HG03095 (cell line): ENCODE measurements around the gene SSH3.
"Not testable (repeated sequence)": the region's sequence is repeated elsewhere in the genome, so short reads cannot be mapped to it uniquely, and the experiment has no call there.

Experiments
- ATAC-seq: cut with Tn5 transposase; IDR thresholded peaks from one replicate; pipeline ENCODE4 v1.9.1; 2021; ENCODE audit warnings: moderate library complexity; ENCODE audit not compliant: unreplicated experiment

Gene SSH3

DNA sequence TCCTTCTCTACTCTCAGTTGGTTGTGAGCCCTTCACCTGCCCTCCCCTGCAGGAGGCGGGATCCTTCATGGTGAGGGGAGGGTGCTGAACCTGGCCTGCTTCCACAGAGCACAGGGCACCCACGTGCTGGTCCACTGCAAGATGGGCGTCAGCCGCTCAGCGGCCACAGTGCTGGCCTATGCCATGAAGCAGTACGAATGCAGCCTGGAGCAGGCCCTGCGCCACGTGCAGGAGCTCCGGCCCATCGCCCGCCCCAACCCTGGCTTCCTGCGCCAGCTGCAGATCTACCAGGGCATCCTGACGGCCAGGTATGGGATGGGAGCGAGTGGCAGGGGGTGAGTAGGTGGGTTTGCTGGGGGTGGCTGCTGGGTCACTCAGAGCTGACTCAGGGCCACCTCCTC is 6.3 kb downstream of the SSH3 start:
- no peak for ATAC-seq

- ATAC-seq, result no peak
These were observed 7.1 kb downstream of the SSH3 start for GRCh38 chr11:67310246-67311050.

DNA sequence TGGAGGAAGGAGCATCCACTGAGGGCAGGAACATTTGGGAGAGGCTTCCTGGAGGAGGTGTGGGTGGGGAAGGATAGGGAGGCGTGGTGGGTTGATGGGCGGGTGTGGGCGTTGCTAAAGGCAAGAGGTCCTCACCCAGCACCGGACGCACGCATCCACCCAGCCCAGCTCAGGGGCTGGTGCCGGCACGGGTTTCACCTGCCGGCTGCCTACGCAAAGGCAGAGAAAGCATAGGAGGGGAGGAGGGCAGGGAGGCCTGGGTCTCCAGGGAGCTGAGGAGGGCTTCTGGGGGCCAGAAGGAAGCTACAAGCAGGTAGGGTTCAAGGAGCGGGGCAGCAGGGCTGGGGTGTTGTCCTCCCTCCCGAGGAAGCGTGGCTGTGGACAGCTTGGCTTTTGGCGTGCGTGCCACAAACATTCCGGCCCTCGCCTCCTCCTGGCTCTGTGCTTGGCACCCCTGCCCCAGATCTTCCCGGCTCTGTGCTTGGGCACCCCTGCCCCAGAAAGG is 7.8 kb downstream of the SSH3 start:
- ATAC-seq, result no peak

DNA sequence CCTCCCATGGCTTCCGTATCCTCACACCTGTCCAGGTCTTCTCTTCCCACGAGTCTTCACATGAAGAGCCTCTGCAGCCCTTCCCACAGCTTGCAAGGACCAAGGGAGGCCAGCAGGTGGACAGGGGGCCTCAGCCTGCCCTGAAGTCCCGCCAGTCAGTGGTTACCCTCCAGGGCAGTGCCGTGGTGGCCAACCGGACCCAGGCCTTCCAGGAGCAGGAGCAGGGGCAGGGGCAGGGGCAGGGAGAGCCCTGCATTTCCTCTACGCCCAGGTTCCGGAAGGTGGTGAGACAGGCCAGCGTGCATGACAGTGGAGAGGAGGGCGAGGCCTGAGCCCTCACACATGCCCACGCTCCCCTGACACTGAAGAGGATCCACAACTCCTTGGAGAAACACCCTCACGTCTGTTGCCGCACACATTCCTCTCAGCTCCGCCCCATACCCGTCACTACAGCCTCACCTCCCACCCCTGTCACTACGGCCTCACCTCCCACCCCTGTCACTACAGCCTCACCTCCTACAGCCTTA is 8.3 kb downstream of the SSH3 start:
- no peak for ATAC-seq

DNA sequence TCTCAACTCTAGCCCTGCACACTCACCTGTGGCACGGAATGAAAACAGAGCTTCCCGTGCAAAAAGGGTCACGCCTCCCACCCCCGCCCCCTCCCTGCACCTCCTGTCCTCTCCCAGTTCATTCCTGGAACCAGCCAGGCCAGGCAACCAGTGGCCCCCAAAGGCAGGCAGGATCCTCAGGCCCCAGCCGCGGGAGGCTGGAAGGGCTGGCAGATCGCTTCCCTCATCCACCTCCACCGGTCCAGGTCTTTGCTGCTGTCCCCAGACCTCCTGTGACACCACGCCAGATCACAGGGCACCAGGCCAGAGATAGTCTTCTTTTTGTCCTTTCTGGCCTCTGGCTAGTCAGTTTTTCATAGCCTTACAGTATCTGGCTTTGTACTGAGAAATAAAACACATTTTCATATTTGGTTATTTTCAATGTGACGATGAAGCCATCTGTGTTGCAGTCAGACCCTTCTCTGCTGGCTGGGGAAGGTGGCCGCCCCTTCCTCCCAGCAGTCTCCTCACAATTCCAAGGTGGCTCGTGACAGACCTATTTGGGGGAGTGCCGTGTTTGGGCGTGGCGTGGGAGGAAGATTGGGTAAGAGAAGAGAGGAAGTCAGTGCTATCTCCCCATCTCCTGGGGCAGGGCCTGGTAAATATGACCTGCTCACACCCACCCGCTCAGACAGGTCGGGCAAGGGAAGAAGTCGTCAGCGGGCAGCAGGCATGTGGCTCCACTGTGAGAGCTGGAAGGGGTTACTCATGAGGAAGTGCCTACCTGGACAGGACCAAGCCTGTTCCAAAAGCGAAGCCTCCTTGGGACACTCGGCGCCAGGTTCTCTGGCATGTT is 9.1 kb downstream of the SSH3 start:
- no peak for ATAC-seq

GRCh38 chr11:67313125-67313890 is 10.0 kb downstream of the SSH3 start:
- ATAC-seq, result no peak

- no peak for ATAC-seq
These were observed 10.9 kb downstream of the SSH3 start for GRCh38 chr11:67314218-67314617.

DNA sequence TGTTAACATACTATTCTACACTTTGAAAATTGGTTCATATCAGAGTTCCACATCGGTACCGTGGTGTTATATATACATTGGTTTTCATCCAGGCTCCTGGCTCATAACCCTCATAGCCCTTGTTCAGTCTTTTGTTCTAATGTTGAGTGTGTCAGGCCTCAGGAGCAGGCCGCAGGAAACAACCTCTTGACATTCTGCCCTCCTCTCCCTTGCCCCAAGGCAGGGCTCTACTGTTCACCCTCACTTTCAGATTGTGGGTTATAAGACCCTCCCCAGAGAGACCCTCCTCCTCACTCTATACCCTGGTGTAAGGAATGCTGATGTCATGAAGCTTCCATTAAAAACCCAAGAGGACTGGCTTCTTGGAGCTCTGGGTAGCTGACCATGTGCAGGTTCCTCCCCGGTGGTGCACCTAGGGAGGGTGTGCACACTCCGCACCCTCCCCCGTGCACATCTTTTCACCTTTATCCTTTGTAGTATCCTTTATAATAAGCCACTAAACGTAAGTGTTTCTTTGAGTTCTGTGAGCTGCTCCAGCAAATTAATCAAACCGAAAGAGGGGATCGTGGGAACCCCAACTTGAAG is 12.1 kb downstream of the SSH3 start:
- no peak for ATAC-seq

GRCh38 chr11:67316882-67317204 is 13.5 kb downstream of the SSH3 start:
- ATAC-seq, result no peak

DNA sequence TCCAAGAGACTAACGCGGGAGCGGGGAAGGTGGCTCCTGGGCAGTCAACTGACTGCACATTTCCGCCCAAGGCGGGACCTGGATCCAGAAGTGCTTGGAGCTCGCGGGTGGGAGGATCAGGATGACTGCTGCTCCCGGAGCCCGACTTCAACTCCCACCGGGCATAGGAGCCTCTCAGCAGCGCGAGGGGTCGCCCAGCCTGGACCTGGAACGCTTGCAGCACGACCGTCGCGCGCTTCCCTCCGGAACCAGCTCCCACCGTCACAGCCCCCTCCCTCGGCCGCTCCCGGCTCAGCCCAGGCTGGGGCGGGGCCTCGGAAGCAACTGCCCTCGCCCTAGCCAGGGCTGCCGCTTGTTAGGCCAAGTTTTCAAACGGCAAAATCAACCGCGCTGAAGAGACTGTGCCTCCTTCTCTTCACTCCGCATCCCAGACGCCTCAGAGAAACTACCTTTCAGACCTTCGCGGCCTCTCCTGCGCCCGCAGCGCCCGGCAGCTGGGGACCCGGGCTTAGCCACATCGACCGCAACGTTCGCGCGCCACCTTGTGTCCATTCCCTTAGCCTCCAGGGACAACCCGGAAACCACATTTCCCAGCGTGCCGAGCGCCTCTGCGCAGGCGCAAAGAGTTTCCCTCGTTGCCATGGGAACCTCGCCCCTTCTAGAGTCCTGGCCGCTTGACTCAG is 14.0 kb downstream of the SSH3 start:
- peak; percentile 68 for ATAC-seq

GRCh38 chr11:67317888-67318555 is 14.7 kb downstream of the SSH3 start:
- ATAC-seq, result no peak

DNA sequence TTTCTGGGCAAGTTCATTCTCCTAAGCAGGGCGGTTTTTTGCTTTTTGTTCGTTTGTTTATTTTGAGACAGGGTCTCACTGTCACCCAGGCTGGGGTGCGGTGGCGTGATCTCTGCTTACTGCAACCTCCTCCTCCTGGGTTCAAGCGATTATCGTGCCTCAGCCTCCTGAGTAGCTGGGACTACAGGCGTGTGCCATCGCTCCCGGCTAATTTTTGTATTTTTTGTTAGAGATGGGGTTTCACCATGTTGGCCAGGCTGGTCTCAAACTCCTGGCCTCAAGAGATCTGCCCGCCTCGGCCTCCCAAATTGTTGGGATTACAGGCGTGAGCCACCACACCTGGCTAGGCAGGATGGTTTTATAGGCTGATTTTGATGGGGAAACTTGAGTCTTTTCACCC is 15.5 kb downstream of the SSH3 start:
- ATAC-seq, result not testable (repeated sequence)

- ATAC-seq, result no peak
These were observed 16.7 kb downstream of the SSH3 start for GRCh38 chr11:67320011-67320410.

GRCh38 chr11:67320691-67321090 is 17.4 kb downstream of the SSH3 start:
- ATAC-seq, result no peak

GRCh38 chr11:67321313-67321871 is 18.1 kb downstream of the SSH3 start:
- ATAC-seq, result no peak

DNA sequence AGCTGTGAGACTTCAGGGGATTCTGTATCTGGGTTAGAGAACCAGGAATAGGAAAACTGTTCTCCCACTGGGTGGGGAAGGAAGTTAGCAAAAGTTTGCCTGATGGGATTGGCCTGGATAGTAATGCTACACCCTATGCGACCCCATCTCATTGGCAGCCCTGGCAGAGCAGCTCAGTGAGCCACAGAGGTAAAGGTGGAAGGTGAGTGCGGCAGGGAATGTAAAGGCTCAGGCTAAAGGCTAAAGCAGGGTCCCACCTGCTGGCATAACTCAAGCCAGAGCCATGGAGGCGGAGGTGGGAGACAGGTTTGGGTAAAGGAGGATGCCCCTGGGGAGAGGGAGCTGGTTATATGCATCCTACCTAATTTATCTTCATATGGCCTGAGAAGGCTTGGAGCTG is 18.7 kb downstream of the SSH3 start:
- no peak for ATAC-seq

- ATAC-seq, result no peak
These were observed 20.2 kb downstream of the SSH3 start for GRCh38 chr11:67323526-67323925.

DNA sequence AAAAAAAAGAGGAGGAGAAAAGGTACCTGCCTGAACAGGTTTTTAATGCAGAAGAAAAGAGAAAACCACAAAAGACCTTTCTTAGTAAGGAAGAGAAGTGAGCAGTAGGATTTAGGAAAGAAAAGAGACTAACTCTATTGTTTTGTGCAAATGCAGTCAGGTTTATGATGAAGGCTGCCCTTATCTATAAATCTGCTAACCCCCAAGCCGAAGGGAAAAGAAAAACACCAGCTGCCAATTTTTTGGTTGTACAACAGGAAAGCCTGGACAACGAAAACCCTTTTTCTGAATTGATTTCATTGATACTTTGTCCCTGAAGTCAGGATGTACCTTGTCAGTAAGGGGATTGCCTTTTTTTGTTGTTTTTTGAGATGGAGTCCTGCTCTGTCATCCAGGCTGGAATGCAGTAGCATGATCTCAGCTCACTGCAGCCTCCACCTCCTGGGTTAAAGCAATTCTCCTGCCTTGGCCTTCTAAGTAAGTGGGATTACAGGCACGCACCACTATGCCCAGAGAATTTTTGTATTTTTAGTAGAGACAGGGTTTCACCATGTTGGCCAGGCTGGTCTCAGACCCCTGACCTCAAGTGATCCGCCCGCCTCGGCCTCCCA is 28.9 kb downstream of the SSH3 start:
- no peak for ATAC-seq

DNA sequence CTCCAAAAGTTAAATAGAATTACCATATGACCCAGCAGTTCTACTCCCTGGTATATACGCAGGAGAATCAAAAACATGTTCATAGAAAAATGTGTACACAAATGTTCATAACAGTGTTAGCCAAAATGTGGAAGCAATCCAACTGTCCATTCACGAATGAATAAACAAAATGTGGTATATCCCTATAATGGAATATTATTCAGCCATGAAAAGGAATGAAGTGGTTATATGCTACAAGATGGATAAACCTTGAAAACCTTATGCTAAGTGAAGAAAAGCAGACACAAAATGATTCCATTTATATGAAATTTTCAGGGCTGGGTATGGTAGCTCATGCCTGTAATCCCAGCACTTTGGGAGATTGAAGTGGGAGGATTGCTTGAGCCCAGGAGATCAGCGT is 33.9 kb downstream of the SSH3 start:
- no peak for ATAC-seq
